ENCODE measurements around the gene GP1BA.

GRCh38 chr17:4939546-4939795 is 7.4 kb downstream of the GP1BA start:
- TF ChIP-seq CTCF (IDR thresholded peaks at IDR 0.05 in 8 of 11, conservative IDR thresholded peaks at IDR 0.05 in 3 of 11), result no peak
- TF ChIP-seq POLR2AphosphoS5 (IDR thresholded peaks at IDR 0.05), result no peak

All from spleen (tissue), 7 donors.